Transverse colon (tissue), 4 donors: ENCODE data around the gene CHPF2.

Experiments used
- CTCF ChIP-seq, 5 experiments: fragments of 200-600 bp in 3 of 5; fragments of 450-650 bp in 2 of 5; sonication (generic) in 3 of 5; IDR thresholded peaks; 1 replicate in 2 of 5; 2 replicates in 3 of 5; pipeline ENCODE4 v1.5.1; 2016 to 2017; ENCODE audit warnings: antibody characterized with exemption in 5 of 5, inconsistent platforms in 3 of 5, mild to moderate bottlenecking in 2 of 5, moderate library complexity in 1 of 5
- EP300 ChIP-seq: sonication (generic); formaldehyde crosslinking; IDR thresholded peaks from one replicate; pipeline ENCODE4 v1.6.1; 2017; ENCODE audit warnings: antibody characterized with exemption, low read depth
- POLR2A ChIP-seq: fragments of 450-650 bp; IDR thresholded peaks from one replicate; pipeline ENCODE4 v1.6.1; 2016; ENCODE audit warnings: antibody characterized with exemption, mild to moderate bottlenecking, moderate library complexity
- POLR2AphosphoS5 ChIP-seq, 3 donors: sonication (generic); formaldehyde crosslinking; IDR thresholded peaks; one replicate each; pipeline ENCODE4 v1.6.1; 2016; ENCODE audit warnings: antibody characterized with exemption in 3 of 3

DNA sequence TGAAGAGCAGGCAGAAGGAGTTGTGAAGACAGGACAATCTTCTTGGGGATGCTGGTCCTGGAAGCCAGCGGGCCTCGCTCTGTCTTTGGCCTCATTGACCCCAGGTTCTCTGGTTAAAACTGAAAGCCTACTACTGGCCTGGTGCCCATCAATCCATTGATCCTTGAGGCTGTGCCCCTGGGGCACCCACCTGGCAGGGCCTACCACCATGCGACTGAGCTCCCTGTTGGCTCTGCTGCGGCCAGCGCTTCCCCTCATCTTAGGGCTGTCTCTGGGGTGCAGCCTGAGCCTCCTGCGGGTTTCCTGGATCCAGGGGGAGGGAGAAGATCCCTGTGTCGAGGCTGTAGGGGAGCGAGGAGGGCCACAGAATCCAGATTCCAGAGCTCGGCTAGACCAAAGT is 1.5 kb downstream of the CHPF2 start:
- TF ChIP-seq CTCF (IDR thresholded peaks at IDR 0.05) (no peak), POLR2A (no peak), EP300 (no peak), POLR2AphosphoS5 (IDR thresholded peaks at IDR 0.05) (no peak)
